PC-9 (cell line): Measurements from ENCODE around the gene MPI.
"Not testable (repeated sequence)": the region's sequence is repeated elsewhere in the genome, so short reads cannot be mapped to it uniquely, and the experiment has no call there.

Experiments used
- CTCF ChIP-seq: fragments of 200-600 bp; sonication (generic); conservative IDR thresholded peaks from 2 replicates; pipeline ENCODE4 v1.6.1; 2017; ENCODE audit warnings: mixed run types, antibody characterized with exemption, mild to moderate bottlenecking, moderate library complexity
- EZH2 ChIP-seq: fragments of 200-600 bp; sonication (generic); IDR thresholded peaks from 2 replicates; pipeline ENCODE4 v1.8.0; 2017; ENCODE audit warnings: antibody characterized with exemption, low read depth

- TF ChIP-seq CTCF, EZH2: not testable (repeated sequence)
These were observed 2.2 kb upstream of the MPI start for GRCh38 chr15:74887537-74888193.
